Right ventricle myocardium superior (tissue), 1 donor: Measurements from ENCODE around the gene GNA12. TPM values are rescaled to one million over a fixed set of nuclear protein-coding genes. Genes with fewer than 3 reads are reported as not detected.
A peak's percentile ranks its signal among the peaks of the same experiment; 100 is the strongest.

Experiments used
- ATAC-seq: fragments of 200-7000 bp; cut with Tn5 transposase; one replicate; pipeline ENCODE4 v1.9.1; 2020; ENCODE audit warnings: mild to moderate bottlenecking; ENCODE audit not compliant: poor library complexity
- DNase-seq: peaks from one replicate; pipeline ENCODE4 v3.0.0-alpha.2; 2020
- intact Hi-C: fragments of 100-400 bp; cut with DNase I; formaldehyde crosslinking; loops from one replicate; pipeline ENCODE4 v1.11.2; 2022
- total RNA-seq: library from RNA; stranded (reverse); fragmentation: NEBNext Ultra II Directional; extraction: Animal tissue kit (Norgen Biotek cat#: 25700); gene quantifications from one replicate; pipeline ENCODE4 v1.2.1, GENCODE V29; 2021
- donor health status: DM: no; HTN: yes; CAD: no; lungs with severe emphysema.

The GNA12 gene
- total RNA-seq, 1 donor from 2014 or later = 40.6 TPM

DNA sequence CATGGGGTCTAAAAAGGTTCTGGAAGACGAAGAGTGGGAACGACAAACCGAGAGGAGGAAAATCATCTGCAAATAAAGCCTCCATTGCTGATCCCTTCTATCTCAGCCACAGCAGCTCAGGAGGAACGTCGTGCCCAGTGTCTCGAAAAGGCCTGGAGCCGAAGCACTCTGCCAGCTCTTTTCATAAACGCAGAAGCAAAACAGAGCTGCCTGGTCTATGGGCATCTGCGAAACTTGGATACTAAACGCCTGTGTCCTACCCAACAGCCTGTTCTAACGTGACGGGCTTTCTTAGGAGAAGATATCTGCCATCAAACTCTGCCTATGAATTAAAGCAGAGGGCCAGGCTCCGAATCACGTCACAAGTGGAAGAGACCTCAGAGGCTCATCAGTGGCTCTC lies 68.7 kb downstream of the GNA12 start:
- intact Hi-C loops = no loop called here
- ATAC-seq (no peak), DNase-seq (no peak)

DNA sequence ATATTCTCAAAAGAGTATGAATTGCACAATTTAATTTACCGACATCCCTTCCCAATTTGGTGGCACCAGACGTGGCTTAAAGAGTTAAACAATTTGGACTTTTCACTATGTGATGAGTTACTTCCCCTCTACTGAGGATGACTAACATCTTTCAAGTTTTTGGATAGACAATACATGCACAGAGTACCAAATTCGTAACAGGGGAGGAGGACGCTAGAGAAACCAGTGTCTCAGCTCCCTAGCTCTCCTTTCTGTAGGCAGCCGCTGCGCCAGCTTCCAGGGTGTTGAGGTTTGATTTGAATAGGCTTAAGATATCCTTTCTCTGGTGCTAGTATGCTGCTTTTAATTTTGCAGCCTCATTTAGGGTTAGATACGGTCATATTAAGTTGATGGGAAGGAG lies 69.2 kb downstream of the GNA12 start:
- ATAC-seq = no peak
- DNase-seq = no peak
- intact Hi-C loops = no loop called here

DNA sequence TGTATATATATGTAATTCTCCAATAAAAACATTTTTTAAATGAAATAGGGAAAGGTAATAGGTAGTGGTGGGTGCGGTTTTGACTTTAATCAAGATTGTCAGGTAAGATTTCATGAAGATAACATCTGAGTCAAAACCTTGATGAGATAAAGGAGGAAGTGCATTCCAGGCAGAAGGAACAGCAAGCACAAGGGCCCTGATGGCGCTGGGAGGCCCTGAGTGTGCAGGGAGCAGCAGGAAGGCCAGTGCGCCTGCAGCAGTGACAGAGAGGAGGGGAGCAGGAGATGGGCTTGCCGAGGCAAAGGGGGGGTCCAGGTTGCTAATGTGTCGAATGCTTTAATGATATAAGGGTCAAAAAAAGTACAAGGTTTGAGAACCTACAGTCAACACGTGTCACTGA lies 69.8 kb downstream of the GNA12 start:
- ATAC-seq = no peak
- intact Hi-C loops = no loop called here
- no peak for DNase-seq

DNA sequence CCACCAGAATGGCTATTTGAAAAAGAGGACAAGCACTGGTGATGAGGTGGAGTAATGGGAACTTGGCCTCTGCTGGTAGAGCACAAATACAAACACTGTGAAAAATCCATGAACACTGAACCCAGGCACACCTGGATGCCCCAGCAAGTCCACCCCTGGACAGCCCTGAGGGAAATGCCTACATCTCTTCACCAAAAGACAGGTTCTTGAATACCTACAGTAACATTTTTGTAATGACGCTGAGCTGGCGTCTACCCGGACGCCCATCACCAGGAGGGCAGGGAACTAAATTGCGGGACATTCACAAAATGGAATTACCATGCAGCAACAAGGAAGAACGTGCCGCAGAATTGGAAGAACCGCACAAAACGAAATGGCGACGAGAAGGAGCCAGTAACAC lies 70.5 kb downstream of the GNA12 start:
- ATAC-seq (no peak), DNase-seq (no peak)
- intact Hi-C loops = no loop called here

DNA sequence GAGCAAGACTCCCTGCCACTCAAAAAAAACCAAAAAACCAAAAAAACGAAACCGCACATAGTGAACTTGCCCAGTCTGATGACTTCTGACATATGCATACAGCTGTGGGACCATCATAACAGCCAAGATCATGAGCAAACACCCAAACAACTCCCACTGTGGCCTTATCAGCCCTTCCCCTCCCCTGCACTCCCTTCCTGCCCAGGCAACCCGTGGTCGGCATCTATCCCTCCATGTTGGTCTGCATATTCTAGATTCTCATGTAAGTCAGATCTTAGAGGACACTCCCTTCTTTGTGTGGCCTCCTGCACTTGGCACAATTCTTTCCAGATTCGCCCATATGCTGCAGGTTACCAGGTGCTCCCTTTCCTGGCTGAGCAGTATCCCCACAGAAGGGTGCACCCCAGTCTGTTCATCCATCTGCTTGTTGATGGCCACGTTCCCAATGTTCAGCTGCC lies 72.8 kb downstream of the GNA12 start:
- intact Hi-C loops = no loop called here
- DNase-seq (no peak), ATAC-seq (peak; percentile 43)

DNA sequence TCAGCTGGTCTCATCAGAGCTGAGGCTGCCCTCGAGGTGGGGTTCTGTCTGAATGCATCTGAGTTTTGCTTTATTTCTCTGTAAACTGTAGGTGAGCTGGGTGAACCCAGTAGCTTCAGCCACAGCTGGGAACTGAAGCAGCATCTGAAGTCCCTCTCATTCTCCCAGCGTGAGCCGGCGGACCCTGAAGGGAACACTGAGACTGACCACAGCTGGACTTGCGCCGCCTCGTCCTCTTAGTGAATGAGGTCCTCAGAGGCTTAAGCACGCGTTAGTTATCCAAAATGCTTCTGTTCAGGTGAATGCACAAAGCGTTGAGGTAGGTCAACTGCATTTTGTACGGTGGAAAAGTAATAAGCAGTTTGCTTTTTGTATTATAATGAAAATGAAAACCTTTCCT lies 79.5 kb downstream of the GNA12 start:
- intact Hi-C loops = loop anchor here (5.0 kb wide), 1 partner anchor 38 kb away; no protein-coding TSS in a partner anchor
- ATAC-seq (no peak), DNase-seq (no peak)

DNA sequence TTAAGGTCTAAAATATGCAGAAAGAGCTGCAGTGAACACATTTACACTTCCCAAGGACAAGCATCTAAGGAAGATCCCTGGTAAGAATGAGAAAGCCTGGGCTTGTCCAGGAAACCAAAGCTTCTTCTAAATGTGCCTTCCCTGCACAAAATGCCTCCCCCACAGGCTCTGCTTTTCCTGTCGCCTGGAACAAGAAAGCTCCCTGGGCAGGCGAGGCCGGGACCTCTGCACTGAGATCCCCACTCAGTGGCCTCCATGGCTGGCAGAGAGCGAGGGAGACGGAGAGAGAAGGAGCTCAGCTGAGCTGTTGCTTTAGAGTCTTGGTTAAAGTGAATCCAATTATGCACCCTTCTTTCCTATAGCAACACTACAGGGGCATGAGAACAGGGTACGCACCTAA lies 80.5 kb downstream of the GNA12 start:
- ATAC-seq (no peak), DNase-seq (no peak)
- intact Hi-C loops = loop anchor here (5.0 kb wide), 1 partner anchor 39 kb away; no protein-coding TSS in a partner anchor

DNA sequence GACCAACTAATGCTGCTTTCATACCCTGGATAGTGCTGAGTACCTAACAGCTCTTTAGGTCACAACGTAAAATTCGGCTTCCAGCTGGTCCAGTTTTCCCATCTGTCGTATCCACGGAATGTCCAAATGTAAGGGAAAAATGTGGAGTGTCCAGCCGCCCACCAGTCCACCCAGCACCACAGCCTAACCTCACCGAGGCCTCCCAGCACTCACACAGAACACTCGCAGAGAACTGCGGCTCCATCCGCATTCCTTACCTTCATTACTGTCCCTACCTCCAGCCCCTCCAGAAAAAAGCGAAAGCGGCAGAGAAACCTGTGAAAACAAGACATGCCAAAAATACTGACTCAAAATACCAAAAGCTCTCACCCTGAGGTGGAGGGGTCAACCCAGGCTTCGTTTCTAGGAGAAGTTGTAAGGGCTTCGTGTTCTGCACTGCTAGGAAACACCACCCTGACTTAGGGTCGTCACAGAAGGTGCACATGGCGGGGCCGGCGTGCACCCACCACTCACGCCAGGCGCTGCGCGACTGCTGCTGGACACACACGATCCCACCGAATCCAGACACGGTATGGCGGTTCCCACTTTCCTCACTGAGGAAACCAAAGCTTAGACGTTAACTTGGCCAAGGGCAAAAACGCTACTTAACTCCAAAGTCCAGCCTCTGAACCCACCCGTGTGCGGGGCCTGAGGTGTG lies 82.2 kb downstream of the GNA12 start:
- intact Hi-C loops = loop anchor here (5.0 kb wide), 1 partner anchor 40 kb away; no protein-coding TSS in a partner anchor
- DNase-seq (no peak), ATAC-seq (no peak)

DNA sequence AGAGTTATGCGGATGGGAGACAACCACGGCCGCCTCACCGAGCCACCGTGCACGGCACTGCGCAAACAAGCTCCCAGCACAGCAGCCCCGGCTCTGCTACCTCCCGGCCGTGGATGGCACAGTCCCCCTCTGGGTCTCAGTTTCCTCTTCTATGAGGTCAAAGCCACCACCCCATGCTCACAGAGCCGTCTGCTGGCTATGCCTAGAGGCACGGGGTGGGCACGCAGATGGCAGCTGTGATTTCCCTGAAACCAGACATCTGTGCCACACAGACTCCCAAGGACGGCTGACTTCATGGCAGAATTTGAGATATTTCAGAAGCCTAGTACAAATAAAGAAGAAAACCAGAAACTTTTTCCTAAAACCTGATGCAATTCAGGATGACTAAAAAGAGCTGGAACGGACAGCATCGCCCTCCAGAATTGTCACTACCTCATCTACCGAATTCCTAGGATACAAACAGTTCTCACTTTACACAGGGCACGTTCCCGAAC lies 82.9 kb downstream of the GNA12 start:
- intact Hi-C loops = loop anchor here (5.0 kb wide), 1 partner anchor 41 kb away; no protein-coding TSS in a partner anchor
- DNase-seq = no peak
- ATAC-seq = no peak

DNA sequence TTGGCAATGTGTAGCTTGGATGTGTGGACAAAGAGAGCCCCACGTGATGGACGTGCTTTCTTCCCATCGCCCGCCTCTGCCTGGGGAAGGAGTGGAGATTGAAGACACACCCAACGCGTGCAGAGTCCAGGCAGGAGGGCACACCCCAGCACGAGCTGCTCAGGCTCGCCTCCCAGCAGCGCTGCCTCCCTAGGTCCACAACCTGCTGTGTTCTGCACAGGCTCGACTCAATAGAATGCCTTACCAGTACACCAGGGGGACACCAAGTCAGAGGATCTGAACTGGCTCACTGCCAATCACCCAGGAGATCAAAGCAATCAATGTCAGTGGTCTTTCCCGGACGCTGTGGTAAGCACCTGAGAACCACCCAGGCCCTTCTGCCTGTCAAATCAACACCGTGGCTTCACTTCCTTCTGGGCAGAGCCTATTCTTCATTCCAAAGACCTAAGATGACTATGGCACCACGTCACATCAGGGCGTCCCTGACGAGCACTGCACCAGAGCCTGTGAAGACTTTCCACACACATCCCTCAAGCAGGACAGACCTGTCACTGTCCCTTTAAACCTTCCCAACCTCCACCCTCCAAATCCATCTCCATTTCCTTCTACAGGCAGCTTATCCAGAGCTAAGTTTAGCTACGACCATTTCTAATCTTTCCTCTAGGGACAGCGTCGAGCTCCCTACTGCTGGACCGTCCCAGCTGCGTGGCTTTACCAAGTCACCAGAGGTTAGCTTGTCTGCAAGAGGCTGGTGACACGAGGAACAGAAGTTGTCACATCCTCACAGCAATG lies 83.8 kb downstream of the GNA12 start:
- intact Hi-C loops = loop anchor here (5.0 kb wide), 1 partner anchor 42 kb away; no protein-coding TSS in a partner anchor
- DNase-seq (peak; percentile 64), ATAC-seq (peak; percentile 83)

DNA sequence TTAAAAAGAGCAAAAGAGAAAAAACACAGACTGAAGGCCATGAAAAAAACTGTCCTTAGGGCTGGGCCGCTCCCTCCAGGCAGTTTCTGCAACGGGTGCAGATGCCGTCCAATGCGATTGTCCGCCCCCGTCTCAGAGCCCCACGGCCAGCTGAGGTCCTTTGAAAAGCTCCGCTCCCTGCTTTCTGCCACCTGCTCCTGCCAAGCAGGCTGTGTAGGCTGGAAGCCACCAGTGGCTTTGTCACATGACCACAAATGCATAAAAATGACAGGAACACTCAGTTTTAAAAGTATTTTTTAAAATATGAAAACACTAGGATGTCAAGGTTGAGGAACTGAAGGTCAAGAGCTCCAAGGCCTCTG lies 84.4 kb downstream of the GNA12 start:
- DNase-seq = no peak
- ATAC-seq = peak; percentile 25
- intact Hi-C loops = loop anchor here (5.0 kb wide), 1 partner anchor 43 kb away; no protein-coding TSS in a partner anchor

DNA sequence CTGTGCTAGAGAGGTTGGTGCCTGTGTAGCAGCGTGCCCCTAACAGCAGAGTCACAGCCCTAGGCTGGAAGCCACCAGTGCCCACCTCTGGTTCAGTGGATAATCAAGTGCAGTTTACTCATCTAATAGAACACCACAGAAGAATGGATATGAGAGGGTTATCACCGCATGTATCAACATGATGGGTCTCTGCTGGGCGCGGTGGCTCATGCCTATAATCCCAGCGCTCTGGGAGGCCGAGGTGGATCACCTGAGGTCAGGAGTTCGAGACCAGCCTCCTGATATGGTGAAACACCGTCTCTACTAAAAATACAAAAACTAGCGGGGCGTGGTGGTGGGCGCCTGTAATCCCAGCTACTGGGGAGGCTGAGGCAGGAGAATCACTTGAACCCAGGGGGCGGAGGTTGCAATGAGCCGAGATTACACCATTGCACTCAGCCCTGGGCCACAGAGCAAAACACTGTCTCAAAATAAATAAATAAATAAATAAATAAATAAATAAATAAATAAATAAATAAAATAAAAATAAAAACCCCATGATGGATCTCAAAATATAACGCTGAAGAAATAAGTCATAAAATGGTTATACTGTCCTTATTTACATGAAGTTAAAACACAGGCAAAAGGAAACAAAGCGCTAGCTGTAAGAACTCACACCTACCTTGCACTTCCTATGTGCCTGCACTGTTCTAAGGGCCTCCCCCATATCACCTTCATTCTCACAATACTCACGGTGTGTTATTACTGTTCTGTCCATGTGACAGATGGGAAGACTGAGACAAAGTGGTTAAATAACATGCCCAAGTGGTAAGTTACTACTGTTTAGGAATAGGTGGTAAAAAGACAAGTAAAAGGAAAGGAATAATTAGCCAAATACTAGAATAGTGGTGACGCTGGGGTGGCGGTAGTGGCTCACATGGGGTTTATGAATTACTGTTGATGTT lies 85.2 kb downstream of the GNA12 start:
- DNase-seq = no peak
- intact Hi-C loops = no loop called here
- no peak for ATAC-seq

DNA sequence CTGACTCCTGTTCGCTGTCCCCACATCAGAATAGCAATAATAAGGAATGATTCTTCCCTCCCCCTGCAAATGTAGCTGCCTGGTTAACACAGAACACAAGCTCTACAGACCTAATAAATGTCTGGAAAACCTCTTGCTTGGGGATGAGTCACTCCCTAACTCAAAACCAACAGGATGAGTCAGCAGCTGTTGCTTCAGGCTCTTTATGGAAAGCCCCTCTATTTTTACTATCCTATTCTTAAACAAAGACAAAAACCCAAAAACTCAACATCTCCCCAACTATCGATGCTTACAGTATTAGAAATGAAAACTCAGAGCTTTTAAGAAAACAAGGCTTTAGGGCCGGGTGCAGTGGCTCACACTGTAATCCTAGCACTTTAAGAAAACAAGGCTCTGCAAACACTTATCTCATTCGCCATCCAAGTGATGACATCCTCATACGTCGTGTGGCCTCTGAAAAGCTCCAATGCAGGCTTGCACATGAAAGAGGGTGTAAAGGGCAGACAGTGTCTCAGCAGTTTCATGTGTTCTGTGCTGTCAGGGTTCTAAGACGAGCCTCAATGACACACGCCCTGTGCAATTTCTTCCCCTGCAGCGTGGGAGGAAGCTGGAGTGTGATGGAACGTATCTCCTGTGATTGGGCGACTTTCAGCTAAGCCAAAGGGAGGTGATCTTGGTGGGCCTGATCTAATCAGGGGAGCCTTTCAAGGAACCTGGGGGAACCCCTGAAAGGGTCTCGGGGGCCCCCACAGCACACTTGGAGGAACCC lies 86.0 kb downstream of the GNA12 start:
- DNase-seq (no peak), ATAC-seq (peak; percentile 44)
- intact Hi-C loops = no loop called here

DNA sequence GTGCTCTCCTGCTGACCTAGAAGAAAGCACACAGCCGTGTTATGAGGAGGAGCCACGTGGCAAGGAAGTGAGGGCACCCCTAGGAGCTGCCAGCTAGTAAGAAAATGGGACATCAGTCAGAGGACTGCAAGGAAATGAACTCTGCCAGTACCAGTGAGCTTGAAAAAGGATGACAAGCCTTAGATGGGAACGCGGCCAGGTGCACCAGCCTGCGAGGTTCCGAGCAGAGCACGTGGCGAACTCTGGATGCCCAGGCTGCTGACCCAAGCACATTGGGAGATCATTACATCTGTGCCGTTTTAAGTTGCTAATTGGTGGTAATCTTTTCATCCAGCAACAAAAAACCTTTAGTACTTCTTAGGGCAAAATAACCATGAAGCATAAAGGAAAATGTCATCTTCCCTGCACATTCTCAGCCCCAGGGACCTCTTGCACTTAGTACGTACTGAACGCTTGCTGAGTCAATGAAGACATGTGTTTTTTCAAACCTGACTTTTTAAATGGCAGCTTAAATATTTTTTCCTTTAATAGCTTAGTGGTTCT lies 86.7 kb downstream of the GNA12 start:
- ATAC-seq = peak; percentile 8
- intact Hi-C loops = no loop called here
- DNase-seq = peak; percentile 70

DNA sequence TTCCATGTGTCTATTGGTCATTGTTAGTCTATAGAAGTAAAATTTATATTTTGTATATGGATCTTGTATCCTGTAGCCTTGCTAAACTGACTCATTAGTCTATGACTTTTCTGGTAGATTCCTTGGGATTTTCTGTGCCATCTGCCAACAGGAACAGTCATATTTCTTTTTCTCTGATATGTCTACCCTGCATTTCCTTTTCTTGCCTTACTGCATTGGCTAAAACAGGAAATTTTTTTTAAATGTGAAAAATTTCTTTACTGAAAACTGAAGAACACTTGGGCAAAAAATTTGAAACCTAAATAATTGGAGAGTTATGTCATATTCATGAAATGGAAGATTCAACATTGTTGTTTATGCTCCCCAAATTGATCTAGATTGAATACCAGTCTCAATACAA lies 88.6 kb downstream of the GNA12 start:
- no peak for DNase-seq
- intact Hi-C loops = no loop called here
- ATAC-seq = no peak

DNA sequence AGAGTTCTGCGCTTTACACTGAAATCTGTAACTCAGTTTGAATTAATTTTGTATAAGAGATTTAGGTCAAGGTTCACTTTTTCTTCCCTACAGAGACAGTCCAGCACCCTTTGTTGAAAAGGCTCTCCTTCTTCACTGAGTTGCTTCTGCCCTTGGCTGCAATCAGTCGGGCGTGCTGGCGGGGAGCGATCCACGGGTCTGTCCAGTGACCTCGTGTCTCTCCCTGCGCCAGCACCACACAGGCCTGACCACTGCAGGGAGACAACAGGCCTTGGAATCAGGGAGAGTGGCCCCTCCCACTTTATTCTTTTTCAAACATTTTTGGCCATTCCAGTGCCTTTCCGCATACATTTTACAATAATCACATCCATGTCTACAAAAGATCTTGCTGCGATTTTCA lies 89.2 kb downstream of the GNA12 start:
- DNase-seq (no peak), ATAC-seq (no peak)
- intact Hi-C loops = no loop called here

DNA sequence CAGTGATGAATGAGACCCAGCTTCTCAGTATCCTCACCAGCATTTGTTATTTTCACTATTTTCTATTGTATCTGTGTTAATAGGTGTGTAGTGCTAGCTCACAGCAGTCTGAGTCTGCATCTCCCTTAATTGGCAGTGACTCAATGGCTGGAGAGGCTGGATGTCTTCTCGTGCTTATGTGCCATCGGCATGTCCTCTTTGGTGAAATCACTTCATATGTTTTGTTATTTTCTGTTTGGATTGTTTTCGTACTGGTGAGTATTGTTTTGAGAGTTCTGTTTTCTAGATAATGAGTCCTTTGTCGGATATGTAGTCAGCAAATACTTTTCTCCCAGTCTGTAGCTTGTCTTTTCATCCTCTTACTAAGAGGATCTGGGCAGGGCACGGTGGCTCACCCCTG lies 90.0 kb downstream of the GNA12 start:
- ATAC-seq (no peak), DNase-seq (no peak)
- intact Hi-C loops = no loop called here

DNA sequence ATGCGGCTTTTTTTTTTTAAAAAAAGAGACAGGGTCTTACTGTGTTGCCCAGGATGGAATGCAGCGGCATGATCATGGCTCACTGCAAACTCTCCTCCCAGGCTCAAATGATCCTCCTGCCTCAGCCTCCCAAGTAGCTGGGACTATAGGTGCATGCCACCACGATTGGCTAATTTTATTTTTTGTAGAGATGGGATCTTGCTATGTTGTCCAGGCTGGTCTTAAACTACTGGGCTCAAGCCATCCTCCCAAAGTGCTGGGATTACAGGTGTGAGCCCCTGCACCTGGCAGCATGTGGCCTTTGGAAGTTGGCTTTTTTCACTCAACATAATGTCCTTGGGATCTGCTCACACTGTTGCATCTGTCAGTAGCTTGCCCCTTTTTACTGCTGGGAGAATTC lies 91.0 kb downstream of the GNA12 start:
- DNase-seq = no peak
- intact Hi-C loops = no loop called here
- ATAC-seq = no peak
